Astrocyte (in vitro differentiated cells and primary cell): ENCODE measurements around the gene C1QL4.

ENCODE experiments used
- CTCF ChIP-seq: IDR thresholded peaks from 2 replicates; pipeline ENCODE4 v1.5.1; 2011; ENCODE audit warnings: low read depth, mild to moderate bottlenecking, inconsistent platforms, low read length, moderate library complexity; ENCODE audit not compliant: insufficient read depth
- EZH2 ChIP-seq: IDR thresholded peaks from 2 replicates; pipeline ENCODE4 v1.6.1; 2012; ENCODE audit warnings: mild to moderate bottlenecking, low read length, inconsistent platforms; ENCODE audit not compliant: insufficient read depth

- no peak for TF ChIP-seq CTCF
- no peak for TF ChIP-seq EZH2
These were observed 1.7 kb downstream of the C1QL4 start for GRCh38 chr12:49335118-49335954.
